Hepatic stellate cell (primary cell): ENCODE results near the gene CIZ1.
"Not testable (repeated sequence)": the region's sequence is repeated elsewhere in the genome, so short reads cannot be mapped to it uniquely, and the experiment has no call there.

Experiments
- DNase-seq: peaks from one replicate; pipeline ENCODE4 v3.0.0; 2011; ENCODE audit warnings: low spot score

Gene CIZ1, protein sequence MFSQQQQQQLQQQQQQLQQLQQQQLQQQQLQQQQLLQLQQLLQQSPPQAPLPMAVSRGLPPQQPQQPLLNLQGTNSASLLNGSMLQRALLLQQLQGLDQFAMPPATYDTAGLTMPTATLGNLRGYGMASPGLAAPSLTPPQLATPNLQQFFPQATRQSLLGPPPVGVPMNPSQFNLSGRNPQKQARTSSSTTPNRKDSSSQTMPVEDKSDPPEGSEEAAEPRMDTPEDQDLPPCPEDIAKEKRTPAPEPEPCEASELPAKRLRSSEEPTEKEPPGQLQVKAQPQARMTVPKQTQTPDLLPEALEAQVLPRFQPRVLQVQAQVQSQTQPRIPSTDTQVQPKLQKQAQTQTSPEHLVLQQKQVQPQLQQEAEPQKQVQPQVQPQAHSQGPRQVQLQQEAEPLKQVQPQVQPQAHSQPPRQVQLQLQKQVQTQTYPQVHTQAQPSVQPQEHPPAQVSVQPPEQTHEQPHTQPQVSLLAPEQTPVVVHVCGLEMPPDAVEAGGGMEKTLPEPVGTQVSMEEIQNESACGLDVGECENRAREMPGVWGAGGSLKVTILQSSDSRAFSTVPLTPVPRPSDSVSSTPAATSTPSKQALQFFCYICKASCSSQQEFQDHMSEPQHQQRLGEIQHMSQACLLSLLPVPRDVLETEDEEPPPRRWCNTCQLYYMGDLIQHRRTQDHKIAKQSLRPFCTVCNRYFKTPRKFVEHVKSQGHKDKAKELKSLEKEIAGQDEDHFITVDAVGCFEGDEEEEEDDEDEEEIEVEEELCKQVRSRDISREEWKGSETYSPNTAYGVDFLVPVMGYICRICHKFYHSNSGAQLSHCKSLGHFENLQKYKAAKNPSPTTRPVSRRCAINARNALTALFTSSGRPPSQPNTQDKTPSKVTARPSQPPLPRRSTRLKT

DNA sequence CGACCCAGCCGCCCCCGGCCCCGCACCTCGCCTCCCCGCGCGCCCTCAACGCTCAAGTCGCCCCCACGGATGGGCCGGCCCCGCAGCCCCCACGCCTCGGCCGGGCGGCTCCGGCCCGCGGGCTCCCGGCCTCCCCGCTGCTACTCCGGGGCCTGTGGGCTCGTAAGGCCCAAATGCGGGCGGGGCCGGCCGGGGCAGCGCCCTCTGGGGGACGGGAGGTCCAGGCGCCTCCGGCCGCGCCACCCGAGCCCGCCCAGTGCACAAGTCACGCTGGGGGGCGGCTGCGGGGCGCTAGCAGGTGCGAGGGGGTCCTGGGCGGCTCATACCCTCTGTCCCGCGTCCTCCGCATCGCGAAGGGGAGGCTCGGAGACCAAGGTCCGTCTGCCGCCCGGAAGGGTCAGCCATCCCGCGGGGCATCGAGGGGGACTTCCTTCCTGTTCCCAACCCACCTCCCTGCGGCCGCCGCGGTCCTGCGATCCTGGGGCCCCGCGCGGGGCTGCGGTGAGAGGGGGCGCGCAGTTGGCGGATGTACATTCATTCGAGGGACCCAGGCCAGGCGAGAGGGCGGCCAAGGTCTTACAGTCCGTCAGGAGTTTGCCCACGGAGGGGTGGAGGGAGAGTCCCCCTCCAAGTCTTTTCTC lies at the start of gene CIZ1:
Gene CIZ1 (minus strand): TSS at position 167 of the 641 bp plus-strand sequence. CDS start 715 bp downstream, outside the sequence.
- peak; percentile 92 for DNase-seq

DNA sequence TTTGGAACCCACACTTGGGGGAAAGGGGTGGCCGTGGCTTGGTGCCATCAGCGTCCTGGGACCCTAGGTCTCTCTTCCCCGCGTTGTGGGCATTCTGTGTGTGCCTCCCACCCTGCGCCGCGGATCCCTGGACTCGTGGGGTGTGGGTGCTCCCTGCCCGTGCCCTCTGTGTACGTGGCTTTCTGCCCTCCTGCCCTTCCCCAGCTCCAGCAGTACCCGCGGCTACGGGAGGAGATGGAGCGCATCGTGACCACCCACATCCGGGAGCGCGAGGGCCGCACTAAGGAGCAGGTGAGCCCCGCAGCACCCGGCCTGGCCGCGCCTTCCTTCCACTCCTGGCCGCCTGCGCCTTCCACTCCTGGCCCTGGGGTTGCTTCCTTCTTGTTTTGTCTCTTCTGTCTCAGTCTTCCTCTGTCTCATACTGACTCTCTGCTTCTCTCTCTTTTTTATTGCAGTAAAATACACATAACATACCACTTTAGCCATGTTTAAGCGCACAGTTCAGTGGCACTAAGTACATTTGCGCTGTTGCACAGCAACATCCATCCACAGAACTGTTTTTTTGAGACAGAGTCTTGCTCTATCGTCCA lies 42.5 kb upstream of the CIZ1 start:
- DNase-seq: no peak

DNA sequence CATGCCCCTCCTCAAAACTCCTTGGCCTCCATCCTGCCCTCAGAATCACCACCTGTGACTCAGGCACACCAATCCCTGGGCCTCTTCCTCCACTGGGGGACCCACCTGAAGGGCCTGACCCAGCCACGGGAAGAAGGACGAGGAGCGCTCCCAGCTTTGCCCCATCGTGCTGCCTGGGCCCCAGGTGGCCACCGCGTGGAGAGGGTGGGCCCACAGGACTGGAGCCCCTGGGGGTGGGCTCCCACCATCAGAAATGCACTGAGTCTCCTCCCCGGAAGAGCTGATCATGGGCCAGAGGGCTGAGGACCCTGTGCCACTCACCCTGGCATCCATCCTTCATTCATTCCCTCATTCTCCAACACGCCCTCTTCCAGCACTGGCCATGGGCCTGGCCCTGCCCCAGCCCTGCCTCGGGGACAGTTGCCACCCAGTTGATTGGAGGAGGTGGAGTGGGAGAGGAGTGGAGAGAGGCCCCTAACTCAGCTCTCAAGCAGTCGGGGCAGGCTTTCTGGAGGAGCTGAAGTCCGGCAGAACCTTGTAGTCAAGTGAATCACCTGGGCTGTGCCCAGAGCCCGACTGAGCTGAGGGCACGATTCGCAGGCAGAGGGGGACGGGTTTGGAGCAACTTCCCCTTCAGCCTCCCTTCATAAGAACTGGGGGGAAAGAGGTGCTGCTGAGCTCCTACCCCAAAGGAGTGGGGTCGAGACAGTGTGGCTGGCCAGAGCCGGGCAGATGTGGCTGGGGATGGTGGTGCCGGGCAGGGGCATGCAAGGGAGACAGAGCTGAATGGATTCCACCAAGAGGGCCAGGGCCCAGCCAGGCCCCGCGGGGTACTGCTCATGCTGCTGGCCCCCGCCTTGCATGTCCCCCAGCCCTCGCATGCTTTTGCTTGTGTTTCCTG lies 41.4 kb upstream of the CIZ1 start:
- no peak for DNase-seq

DNA sequence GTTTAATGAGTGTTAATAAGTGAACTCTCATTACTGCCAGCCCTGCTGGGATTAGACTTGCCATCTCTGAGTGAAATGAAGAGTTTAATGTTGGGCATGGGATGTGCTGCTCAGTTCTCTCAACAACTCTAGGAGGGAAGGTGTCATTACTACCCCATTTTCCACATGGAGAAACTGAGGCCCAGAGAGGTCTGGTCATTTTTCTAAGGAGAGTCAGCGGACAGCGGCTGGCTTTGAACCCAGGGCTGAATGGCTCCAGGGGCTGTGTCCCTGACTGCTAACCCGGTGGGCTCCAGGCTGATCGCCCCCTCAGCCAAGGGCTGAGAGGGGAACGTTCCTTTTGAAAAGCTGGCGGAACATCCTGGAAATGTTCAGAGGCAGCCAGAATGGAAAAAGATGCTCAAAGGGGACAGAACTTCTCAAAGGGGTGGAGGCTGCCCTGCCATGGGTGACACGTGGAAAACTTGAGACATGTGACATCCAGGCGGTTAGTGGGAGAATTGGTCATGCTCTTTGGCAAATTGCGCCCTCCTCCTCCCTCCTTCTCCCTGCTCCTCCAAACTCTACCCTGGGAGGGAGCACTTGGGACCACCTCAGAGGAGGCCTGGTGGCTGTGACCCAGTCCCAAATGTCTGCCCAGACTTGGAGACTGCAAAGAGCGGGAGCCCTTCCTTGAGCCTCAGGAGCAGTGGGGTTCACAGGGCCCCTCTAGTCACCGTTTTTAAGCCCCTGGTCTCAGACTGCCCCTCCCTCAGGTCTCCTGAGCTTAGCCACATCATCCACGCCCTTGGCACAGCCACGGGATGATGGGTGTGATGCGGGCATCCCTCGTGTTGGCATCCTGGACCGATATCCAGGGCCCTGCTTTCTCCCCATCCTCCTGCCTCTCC lies 40.5 kb upstream of the CIZ1 start:
- no peak for DNase-seq

DNA sequence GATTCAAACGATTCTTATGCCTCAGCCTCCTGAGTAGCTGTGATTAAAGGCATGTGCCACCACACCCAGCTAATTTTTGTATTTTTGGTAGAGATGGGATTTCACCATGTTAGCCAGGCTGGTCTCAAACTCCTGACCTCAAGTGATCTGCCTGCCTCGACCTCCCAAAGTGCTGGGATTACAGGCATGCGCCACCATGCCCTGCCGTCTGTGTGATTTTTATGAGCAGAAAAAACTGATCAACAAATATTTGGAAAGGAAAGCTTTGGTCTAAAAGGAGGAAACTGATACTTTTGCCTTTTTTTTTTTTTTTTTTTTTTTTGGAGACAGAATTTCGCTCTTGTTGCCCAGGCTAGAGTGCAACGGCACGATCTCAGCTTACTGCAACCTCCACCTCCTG lies 39.5 kb upstream of the CIZ1 start:
- DNase-seq: not testable (repeated sequence)

DNA sequence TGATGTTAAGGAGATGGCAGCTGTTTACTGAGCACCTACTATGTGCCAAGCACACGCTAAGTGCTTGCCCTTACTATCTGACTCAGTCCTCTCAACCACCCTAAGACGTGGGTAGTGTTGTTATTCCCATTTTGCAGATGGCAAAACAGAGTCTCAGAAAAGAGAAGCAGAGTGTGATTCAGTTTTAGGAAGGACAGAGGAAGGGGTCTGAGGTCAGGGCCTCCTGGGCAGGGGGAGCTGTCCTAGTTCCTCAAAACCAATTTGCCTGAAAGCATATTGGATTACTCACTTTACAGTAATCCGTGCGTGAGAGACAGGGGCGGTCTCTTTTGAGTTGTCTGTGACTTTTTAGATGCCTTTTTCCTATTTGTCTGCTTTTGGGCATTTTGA lies 35.0 kb upstream of the CIZ1 start:
- no peak for DNase-seq

DNA sequence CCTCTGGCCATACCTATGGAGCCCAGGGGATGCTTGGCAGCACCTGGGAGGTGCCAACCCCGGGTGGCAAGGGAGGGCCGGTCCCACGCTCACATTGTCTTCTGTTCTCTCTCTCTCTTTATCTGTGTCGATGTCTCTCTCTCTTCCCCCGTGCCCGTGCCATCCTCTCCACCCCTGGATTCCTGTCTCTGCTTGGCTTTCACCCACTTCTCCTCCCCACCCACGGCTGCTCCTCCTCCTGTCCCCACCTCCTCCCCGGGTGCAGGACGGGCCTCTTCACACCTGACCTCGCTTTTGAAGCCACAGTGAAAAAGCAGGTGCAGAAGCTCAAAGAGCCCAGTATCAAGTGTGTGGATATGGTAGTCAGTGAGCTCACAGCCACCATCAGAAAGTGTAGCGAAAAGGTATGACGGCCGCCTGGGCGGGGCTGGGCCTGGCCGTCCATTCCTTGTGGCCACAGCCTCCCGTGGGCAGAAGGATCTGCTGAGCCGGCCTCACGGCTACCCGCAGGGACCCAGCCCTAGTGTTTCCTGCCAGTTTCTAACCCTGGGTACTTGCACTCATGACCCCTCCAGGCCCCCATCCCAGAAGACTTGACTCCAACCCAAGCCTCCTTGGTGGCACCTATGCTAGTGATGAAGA lies 34.5 kb upstream of the CIZ1 start:
- DNase-seq: no peak

DNA sequence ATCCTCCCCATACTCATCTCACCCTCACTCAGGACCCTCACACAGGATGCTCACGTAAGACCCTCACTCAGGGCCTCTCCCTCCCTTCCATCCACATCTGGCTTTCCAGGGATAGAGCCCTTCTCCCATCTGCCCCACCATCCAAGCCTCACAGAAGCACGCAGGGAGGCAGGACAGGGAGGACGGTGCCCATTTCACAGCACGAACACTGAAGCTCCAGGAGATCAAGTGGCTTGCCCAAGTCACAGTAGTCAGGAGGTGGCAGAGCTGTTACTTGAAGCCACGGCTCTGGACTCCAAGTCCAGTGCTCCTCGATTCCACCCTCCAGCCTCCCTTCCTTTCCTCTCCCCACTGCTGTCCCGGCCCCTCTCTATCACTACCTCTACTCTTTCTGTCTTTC lies 33.5 kb upstream of the CIZ1 start:
- no peak for DNase-seq

DNA sequence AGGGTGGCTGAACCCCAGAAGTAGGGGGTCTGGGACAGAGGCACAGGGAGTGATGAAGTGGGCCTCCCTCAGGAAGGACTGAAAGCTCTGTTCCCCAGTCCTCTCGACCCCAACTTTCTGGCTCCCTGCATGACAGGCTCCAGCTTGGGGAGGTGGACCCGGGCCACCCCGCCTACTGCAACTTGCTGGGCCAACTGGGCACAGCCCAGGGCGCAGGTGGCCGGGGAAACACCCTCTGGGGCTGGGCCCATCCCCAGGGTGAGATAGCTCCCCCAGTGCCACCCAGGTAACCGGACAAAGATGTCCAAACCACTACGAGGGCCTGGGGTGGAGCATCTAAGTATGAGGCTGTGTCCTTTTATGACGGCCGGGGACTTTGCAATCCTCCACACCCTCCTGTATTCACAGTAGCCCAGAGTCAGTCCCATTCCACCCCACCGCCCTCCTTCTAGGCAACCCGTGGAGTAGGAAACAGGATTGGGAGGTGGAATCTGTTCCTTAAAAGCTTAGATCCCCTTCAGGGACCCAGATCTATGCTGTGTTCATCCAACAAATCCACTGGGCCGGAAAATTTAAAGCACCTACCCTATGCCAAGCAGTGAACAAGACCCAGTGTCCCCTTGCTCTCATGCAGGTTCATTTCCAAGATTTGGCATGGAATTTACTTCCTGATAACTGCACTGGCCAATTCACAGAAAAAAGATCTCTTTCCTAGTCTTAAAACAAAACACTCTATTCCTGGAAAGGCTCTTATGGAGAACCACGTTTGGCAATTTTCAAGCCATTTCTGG lies 31.7 kb upstream of the CIZ1 start:
- no peak for DNase-seq

DNA sequence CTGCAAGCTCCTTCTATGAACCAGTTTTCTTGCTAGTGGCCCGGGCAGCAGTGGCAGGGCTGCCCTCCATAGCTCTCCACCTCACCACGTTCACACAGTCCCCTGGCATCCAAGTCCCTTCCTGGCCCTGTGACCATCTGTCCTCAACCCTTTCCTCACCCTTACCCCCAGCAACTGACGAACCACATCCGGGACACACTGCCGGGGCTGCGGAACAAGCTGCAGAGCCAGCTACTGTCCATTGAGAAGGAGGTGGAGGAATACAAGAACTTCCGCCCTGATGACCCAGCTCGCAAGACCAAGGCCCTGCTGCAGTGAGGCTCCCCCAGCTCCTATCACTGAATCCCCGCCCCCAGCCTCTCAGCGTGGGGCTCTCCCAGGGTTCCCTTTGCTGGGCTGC lies 30.7 kb upstream of the CIZ1 start:
- DNase-seq: no peak

DNA sequence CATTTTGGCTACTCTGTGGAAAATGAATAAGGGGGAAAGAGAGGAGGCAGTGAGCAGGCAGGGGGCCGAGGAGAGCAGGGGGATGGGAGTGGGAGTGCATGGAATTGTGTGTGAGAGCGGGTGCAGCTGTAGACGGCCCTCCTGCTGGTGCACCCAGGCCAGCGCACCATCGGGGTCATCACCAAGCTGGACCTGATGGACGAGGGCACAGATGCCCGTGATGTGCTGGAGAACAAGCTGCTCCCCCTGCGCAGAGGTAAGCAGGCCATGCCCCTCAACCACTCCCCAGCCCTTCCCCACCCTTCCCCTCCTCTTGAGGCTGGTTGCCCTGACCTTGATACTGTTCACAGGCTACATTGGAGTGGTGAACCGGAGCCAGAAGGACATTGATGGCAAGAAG lies 28.5 kb upstream of the CIZ1 start:
- no peak for DNase-seq

DNA sequence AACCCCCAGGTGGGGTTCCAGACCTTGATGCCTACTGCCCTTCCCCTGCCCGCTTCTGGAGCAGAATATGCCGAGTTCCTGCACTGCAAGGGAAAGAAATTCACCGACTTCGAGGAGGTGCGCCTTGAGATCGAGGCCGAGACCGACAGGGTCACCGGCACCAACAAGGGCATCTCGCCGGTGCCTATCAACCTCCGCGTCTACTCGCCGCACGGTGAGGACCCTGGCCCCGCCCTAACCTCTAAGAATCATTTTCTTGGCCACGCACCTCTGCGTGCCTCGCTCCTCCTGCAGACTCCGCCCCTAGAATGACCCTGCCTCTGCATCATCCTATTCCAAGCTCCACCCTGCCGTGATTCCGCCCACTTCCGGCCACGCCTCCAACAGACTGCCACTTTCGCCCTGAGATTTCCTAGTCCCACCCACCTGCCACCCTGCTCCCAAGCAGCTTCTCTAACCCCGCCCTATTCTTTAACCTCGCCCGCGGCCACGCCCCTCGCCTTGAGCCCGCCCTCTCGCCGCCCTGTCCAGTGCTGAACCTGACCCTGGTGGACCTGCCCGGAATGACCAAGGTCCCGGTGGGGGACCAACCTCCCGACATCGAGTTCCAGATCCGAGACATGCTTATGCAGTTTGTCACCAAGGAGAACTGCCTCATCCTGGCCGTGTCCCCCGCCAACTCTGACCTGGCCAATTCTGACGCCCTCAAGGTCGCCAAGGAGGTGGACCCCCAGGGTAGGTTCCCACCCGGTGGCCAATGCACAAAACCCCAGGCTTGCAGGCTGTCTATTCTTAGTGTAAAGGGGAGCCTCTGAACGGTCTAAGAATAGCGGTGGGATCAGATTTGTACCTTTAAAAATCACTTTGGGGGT lies 27.4 kb upstream of the CIZ1 start:
- peak; percentile 95 for DNase-seq

DNA sequence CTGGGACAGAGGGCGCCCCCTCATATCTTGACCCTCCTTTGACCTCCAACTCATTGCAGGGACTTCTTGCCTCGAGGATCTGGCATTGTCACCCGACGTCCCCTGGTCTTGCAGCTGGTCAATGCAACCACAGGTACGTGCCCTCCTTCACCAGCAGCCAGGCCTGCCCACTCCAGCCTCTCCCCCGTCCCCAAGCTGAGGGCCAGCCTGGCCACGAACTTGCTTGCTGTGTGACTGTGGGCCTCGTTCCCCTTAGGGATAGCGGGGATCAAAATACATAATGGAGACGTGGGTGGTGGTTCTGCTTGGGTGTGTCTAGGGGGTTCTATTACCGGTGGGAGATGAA lies 26.8 kb upstream of the CIZ1 start:
- no peak for DNase-seq

DNA sequence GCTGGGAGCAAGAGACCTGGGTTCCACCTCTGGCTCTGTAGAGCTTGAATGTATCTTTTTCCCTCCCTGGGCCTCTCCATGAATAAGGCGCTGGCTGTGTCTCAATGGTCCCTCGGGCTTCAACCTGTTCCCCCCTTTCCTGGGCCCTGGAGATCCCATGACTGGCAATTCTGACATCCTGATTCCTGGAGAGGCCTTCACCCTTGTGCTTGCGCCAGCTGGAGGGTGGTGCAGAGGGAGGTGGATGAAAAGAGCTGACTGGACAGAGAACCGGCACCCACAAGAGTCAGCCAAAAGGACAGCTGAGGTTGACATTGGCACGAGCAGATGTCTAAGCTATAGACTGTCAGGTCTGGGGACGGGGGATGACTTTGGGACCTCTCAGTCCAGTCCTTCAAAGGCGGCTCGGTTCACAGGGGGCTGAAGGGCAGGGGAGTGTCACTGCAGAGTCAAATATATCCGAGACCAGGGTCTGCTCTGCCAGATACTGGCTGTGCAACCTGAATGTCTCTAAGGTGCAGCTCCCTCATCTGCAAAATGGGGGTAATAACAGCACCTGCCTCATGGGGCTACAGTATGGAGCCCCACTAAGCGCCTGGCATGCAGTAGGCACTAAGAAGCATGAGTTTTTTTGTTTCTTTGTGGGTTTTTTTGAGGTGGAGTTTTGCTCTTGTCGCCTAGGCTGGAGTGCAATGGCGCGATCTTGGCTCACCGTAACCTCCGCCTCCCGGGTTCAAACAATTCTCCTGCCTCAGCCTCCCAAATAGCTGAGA lies 25.6 kb upstream of the CIZ1 start:
- DNase-seq: no peak

DNA sequence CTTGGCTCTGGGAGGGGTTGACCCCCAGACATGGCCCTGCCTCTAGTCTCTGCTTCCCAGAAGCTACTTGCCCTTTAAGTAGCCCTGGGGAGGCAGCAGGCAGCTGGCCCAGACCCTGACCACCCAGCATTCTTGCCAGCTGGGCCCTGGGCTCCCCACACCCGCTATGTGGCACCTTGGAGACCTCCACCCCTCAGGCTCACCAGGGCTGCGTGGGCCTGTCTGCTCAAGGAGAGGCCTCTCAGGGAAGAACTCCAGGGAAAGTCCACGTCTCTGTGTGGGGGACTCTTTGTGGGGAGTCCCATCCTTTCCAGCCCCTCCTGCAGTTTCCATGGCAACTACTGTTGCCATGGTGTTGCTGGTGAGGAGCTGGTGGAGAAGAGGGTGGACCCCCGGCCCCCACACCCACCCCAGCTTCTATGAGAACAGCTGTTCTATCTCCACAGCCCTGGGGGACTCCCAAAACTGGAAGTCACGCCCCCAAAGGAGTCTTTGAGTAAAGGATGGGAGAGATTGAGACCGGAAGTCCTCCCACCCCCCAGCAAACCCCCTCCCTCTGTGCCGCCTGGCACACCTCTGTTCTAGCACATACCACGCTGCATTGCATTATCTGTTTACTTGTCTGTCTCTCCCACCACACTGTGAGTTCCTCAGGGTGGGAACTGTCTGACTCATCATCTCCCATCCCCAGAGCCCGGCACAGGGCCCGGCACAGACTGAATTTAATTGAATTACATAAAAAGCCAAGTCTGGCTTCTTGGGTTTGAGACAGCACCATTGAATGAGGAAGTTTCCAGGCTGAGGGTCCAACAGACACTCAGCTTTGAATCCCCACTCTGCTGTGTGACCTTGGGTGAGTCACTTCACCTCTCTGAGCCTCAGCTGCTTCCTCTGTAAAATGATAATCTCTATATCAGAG lies 24.4 kb upstream of the CIZ1 start:
- DNase-seq: no peak
